K562 (cell line): ENCODE measurements around the gene MACF1. TPM values are rescaled to one million over a fixed set of nuclear protein-coding genes. Genes with fewer than 3 reads are reported as not detected.

Source experiments
- BCOR ChIP-seq: fragments of 450-650 bp; IDR thresholded peaks from 2 replicates; pipeline ENCODE4 v1.6.1; 2016
- HDAC8 ChIP-seq: fragments of 450-650 bp; IDR thresholded peaks from 2 replicates; pipeline ENCODE4 v1.6.1; 2016; ENCODE audit warnings: mild to moderate bottlenecking, missing genetic modification characterization, moderate library complexity, missing compliant biosample characterization
- HMGN3 ChIP-seq: IDR thresholded peaks from 2 replicates; pipeline ENCODE4 v1.6.1; 2011; ENCODE audit warnings: borderline replicate concordance, low read depth, mild to moderate bottlenecking, mixed read lengths, low read length; ENCODE audit not compliant: insufficient read length; ENCODE audit errors: extremely low read depth
- JUN ChIP-seq, 2 experiments: sonication (generic) in 1 of 2; formaldehyde crosslinking in 1 of 2; IDR thresholded peaks; 2 replicates each; pipeline versions ENCODE4 v1.6.1 to v1.8.0; 2012 to 2022; ENCODE audit warnings: borderline replicate concordance in 2 of 2, mild to moderate bottlenecking in 2 of 2, improper control_type of control experiment in 1 of 2, low read depth in 1 of 2, low read length in 1 of 2, missing genetic modification reagents in 1 of 2
- KDM2B ChIP-seq: fragments of 250-450 bp; sonication (Bioruptor Pico); IDR thresholded peaks from 2 replicates; pipeline ENCODE4 v1.8.0; 2021; ENCODE audit warnings: mild to moderate bottlenecking, moderate library complexity
- MCM3 ChIP-seq: fragments of 450-650 bp; IDR thresholded peaks from 2 replicates; pipeline ENCODE4 v1.6.1; 2016
- NCOR1 ChIP-seq: fragments of 450-650 bp; IDR thresholded peaks from 2 replicates; pipeline ENCODE4 v1.6.1; 2016; ENCODE audit warnings: mild to moderate bottlenecking, moderate library complexity
- NFXL1 ChIP-seq: fragments of 450-650 bp; formaldehyde crosslinking; IDR thresholded peaks from 2 replicates; pipeline ENCODE4 v1.4.0; 2021; ENCODE audit warnings: mild to moderate bottlenecking
- SMC3 ChIP-seq: conservative IDR thresholded peaks from 2 replicates; pipeline ENCODE4 v1.6.1; 2011; ENCODE audit warnings: low read depth, low read length, improper control_type of control experiment; ENCODE audit not compliant: insufficient read depth
- ZBED1 ChIP-seq: IDR thresholded peaks from 2 replicates; pipeline ENCODE4 v1.6.1; 2014
- ZBTB17 ChIP-seq: fragments of 450-650 bp; formaldehyde crosslinking; IDR thresholded peaks from 2 replicates; pipeline ENCODE4 v1.4.0; 2020; ENCODE audit warnings: mild to moderate bottlenecking
- ZFX ChIP-seq: sonication (generic); formaldehyde crosslinking; IDR thresholded peaks from 2 replicates; pipeline ENCODE4 v1.8.0; 2022; ENCODE audit warnings: mild to moderate bottlenecking, missing genetic modification reagents, moderate library complexity
- ZNF253 ChIP-seq: fragments of 250-450 bp; sonication (Bioruptor Pico); conservative IDR thresholded peaks from 2 replicates; pipeline ENCODE4 v1.6.1; 2021; ENCODE audit warnings: mild to moderate bottlenecking
- ZNF316 ChIP-seq: fragments of 450-650 bp; IDR thresholded peaks from 2 replicates; pipeline ENCODE4 v1.6.1; 2016
- polyA plus RNA-seq, 8 experiments: library from polyadenylated mRNA; depleted of rRNA in 4 of 8; stranded (reverse) in 5 of 8; unstranded in 3 of 8; fragments of >200 nt; fragmentation: Nextera tagmentation in 2 of 8; fragmentation: Illumina TruSeq in 1 of 8; extraction: Ambion mirVana in 2 of 8; extraction: Trizol in 1 of 8; gene quantifications; 2 replicates each; pipeline versions ENCODE4 v1.2.1 to v1.2.3, GENCODE V29; 2011 to 2014; ENCODE audit warnings: inconsistent platforms in 1 of 8, missing spikeins in 1 of 8
- total RNA-seq, 7 experiments: library from RNA; depleted of rRNA in 6 of 7; stranded (reverse); fragments of >200 nt in 6 of 7; fragmentation: Illumina TruSeq in 2 of 7; extraction: Trizol in 2 of 7; gene quantifications; 2 replicates each; pipeline versions ENCODE4 v1.2.1 to v1.2.3, GENCODE V29; 2011 to 2021; ENCODE audit warnings: low replicate concordance in 1 of 7
- TF ChIP-seq, protein P1 (sequence below): fragments of 450-650 bp; formaldehyde crosslinking; IDR thresholded peaks from 2 replicates; pipeline ENCODE4 v1.4.0; 2022; ENCODE audit warnings: missing genetic modification characterization
- TF ChIP-seq, protein P2 (sequence below): sonication (generic); formaldehyde crosslinking; IDR thresholded peaks from 2 replicates; pipeline ENCODE4 v1.8.1; 2023; ENCODE audit warnings: mild to moderate bottlenecking, missing genetic modification reagents
- TF ChIP-seq, protein P3 (sequence below): fragments of 450-650 bp; formaldehyde crosslinking; IDR thresholded peaks from 2 replicates; pipeline ENCODE4 v1.4.0; 2020; ENCODE audit warnings: mild to moderate bottlenecking, moderate library complexity
- TF ChIP-seq, protein P4 (sequence below): sonication (generic); formaldehyde crosslinking; IDR thresholded peaks from 2 replicates; pipeline ENCODE4 v1.8.0; 2022; ENCODE audit warnings: mild to moderate bottlenecking, missing genetic modification reagents
- TF ChIP-seq, protein P5 (sequence below): fragments of 450-650 bp; IDR thresholded peaks from 2 replicates; pipeline ENCODE4 v1.7.0; 2016; ENCODE audit warnings: borderline replicate concordance

The MACF1 gene
- total and polyA plus RNA-seq, 9 of the 15 experiments (the other 6 are each of a cell fraction or from before 2014, with no cell fraction given): 13.2 to 232 (median 112) TPM

DNA sequence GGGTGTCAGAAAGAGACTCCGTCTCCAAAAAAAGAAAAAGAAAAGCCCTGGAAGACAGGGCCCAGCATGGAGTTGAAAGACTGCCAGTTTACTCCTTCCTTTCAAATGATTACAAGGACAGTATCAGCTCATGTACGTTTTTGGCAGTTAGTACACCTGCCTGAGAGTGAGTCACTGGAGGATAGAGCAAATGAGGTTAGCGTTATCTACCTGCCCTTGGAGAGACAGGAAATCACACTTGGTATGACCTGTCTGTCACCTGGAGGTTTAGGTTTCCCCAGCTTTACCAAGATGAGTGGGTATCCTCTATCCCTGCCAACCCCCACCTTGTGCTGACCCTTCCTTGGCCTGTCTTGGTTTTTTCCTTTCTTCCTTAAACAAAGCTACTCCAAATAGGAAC is 190.1 kb downstream of the MACF1 start (continued):
- peak; percentile 4; the same call in 1 of the 2 replicates for TF ChIP-seq JUN (IDR thresholded peaks at IDR 0.05; ENCODE audit: borderline replicate concordance, low read depth, low read length)
- TF ChIP-seq JUN (CRISPR knock-in tag; IDR thresholded peaks at IDR 0.05; ENCODE audit: borderline replicate concordance): no peak
- TF ChIP-seq, protein P1, sequence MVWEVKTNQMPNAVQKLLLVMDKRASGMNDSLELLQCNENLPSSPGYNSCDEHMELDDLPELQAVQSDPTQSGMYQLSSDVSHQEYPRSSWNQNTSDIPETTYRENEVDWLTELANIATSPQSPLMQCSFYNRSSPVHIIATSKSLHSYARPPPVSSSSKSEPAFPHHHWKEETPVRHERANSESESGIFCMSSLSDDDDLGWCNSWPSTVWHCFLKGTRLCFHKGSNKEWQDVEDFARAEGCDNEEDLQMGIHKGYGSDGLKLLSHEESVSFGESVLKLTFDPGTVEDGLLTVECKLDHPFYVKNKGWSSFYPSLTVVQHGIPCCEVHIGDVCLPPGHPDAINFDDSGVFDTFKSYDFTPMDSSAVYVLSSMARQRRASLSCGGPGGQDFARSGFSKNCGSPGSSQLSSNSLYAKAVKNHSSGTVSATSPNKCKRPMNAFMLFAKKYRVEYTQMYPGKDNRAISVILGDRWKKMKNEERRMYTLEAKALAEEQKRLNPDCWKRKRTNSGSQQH (CRISPR knock-in tag): no peak
- no peak for TF ChIP-seq SMC3
- TF ChIP-seq ZBED1: no peak
- TF ChIP-seq ZNF316: no peak
- no peak for TF ChIP-seq MCM3
- no peak for TF ChIP-seq HMGN3
- TF ChIP-seq, protein P2, sequence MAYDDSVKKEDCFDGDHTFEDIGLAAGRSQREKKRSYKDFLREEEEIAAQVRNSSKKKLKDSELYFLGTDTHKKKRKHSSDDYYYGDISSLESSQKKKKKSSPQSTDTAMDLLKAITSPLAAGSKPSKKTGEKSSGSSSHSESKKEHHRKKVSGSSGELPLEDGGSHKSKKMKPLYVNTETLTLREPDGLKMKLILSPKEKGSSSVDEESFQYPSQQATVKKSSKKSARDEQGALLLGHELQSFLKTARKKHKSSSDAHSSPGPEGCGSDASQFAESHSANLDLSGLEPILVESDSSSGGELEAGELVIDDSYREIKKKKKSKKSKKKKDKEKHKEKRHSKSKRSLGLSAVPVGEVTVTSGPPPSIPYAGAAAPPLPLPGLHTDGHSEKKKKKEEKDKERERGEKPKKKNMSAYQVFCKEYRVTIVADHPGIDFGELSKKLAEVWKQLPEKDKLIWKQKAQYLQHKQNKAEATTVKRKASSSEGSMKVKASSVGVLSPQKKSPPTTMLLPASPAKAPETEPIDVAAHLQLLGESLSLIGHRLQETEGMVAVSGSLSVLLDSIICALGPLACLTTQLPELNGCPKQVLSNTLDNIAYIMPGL (CRISPR knock-in tag): no peak
- TF ChIP-seq NCOR1: no peak
- TF ChIP-seq ZFX (CRISPR knock-in tag): no peak
- TF ChIP-seq, protein P3, sequence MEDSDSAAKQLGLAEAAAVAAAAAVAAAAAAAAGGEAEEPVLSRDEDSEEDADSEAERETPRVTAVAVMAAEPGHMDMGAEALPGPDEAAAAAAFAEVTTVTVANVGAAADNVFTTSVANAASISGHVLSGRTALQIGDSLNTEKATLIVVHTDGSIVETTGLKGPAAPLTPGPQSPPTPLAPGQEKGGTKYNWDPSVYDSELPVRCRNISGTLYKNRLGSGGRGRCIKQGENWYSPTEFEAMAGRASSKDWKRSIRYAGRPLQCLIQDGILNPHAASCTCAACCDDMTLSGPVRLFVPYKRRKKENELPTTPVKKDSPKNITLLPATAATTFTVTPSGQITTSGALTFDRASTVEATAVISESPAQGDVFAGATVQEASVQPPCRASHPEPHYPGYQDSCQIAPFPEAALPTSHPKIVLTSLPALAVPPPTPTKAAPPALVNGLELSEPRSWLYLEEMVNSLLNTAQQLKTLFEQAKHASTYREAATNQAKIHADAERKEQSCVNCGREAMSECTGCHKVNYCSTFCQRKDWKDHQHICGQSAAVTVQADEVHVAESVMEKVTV (CRISPR knock-in tag): no peak
- no peak for TF ChIP-seq KDM2B (CRISPR knock-in tag)
- no peak for TF ChIP-seq NFXL1 (CRISPR knock-in tag)
- TF ChIP-seq ZBTB17 (CRISPR knock-in tag): no peak
- TF ChIP-seq, protein P4, sequence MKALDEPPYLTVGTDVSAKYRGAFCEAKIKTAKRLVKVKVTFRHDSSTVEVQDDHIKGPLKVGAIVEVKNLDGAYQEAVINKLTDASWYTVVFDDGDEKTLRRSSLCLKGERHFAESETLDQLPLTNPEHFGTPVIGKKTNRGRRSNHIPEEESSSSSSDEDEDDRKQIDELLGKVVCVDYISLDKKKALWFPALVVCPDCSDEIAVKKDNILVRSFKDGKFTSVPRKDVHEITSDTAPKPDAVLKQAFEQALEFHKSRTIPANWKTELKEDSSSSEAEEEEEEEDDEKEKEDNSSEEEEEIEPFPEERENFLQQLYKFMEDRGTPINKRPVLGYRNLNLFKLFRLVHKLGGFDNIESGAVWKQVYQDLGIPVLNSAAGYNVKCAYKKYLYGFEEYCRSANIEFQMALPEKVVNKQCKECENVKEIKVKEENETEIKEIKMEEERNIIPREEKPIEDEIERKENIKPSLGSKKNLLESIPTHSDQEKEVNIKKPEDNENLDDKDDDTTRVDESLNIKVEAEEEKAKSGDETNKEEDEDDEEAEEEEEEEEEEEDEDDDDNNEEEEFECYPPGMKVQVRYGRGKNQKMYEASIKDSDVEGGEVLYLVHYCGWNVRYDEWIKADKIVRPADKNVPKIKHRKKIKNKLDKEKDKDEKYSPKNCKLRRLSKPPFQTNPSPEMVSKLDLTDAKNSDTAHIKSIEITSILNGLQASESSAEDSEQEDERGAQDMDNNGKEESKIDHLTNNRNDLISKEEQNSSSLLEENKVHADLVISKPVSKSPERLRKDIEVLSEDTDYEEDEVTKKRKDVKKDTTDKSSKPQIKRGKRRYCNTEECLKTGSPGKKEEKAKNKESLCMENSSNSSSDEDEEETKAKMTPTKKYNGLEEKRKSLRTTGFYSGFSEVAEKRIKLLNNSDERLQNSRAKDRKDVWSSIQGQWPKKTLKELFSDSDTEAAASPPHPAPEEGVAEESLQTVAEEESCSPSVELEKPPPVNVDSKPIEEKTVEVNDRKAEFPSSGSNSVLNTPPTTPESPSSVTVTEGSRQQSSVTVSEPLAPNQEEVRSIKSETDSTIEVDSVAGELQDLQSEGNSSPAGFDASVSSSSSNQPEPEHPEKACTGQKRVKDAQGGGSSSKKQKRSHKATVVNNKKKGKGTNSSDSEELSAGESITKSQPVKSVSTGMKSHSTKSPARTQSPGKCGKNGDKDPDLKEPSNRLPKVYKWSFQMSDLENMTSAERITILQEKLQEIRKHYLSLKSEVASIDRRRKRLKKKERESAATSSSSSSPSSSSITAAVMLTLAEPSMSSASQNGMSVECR (CRISPR knock-in tag): no peak
- TF ChIP-seq BCOR: no peak
- TF ChIP-seq, protein P5, sequence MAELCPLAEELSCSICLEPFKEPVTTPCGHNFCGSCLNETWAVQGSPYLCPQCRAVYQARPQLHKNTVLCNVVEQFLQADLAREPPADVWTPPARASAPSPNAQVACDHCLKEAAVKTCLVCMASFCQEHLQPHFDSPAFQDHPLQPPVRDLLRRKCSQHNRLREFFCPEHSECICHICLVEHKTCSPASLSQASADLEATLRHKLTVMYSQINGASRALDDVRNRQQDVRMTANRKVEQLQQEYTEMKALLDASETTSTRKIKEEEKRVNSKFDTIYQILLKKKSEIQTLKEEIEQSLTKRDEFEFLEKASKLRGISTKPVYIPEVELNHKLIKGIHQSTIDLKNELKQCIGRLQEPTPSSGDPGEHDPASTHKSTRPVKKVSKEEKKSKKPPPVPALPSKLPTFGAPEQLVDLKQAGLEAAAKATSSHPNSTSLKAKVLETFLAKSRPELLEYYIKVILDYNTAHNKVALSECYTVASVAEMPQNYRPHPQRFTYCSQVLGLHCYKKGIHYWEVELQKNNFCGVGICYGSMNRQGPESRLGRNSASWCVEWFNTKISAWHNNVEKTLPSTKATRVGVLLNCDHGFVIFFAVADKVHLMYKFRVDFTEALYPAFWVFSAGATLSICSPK: no peak
- TF ChIP-seq HDAC8 (tag): no peak
- no peak for TF ChIP-seq ZNF253 (CRISPR knock-in tag)
